GM20431 (cell line): ENCODE data around the gene RPS6KB2.

Experiments
- in situ Hi-C: fragments of 300-500 bp; cut with MseI, MboI; formaldehyde crosslinking; loops from one replicate; pipeline ENCODE4 v1.15.0; 2020; ENCODE audit warnings: low sequenced_read_pairs; ENCODE audit not compliant: unreplicated experiment

RPS6KB2 gene

DNA sequence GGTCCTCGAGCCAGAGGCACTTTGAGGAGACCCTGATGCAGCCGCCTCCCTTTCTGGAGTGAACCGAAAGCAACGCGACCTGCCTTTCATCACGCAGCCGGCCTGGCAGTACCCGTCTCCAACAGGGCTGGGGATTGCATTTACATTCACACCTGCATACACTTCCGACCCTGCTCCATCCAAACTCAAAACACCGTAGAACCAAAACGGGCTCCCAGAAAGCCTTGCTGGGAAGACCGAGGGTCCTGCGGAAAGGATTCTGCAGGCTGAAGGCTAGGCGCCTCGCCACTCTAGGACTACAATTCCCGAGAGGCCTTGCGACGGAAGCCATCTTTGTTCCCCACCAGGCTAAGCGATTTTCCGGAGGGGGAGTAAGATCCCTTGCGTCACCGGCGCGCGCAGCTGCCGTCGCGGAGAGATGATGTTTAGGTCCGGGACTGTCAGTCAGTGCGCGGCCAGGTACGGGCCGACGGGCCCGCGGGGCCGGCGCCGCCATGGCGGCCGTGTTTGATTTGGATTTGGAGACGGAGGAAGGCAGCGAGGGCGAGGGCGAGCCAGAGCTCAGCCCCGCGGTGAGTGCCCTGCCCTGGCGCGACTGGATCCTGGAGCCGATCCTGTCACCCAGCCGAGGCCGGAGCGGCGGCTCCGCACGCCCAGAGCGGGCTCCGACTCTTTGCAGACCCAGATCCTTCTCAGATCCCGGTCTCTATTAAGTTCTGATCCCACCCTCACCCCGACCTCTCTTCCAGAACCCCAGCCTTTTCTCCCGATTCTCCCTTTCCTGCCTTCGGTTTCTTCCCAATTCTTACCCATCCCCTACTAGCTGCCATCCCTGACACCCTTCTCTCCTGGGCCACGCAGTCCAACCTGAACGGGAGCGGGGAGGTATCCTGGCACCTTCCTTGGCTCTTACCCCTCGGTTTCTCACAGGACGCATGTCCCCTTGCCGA is at the start of gene RPS6KB2:
Gene RPS6KB2 (plus strand): TSS at position 443 of the 950 bp plus-strand sequence. CDS start 52 bp downstream, at position 495.
- in situ Hi-C loops: no loop called here

DNA sequence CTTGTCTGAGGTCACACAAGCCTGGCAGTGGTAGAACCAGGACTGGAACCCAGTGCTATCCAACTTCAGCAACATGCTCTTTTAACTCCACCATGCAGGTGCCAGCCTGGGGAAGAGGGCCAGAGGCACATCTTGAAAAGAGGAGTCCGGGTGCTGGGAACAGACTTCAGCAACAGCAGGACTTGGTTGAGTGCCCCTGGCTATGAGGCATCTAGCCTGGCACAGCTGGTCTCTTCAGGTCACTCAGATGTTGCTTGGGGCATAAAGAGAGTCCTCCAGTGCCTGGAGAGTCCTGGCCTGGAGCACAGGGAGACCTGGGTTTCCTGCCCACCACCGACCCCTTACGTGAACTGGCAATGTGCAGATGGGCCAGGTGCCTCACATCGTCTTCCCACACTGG is 49.8 kb upstream of the RPS6KB2 start:
- in situ Hi-C loops: no loop called here

DNA sequence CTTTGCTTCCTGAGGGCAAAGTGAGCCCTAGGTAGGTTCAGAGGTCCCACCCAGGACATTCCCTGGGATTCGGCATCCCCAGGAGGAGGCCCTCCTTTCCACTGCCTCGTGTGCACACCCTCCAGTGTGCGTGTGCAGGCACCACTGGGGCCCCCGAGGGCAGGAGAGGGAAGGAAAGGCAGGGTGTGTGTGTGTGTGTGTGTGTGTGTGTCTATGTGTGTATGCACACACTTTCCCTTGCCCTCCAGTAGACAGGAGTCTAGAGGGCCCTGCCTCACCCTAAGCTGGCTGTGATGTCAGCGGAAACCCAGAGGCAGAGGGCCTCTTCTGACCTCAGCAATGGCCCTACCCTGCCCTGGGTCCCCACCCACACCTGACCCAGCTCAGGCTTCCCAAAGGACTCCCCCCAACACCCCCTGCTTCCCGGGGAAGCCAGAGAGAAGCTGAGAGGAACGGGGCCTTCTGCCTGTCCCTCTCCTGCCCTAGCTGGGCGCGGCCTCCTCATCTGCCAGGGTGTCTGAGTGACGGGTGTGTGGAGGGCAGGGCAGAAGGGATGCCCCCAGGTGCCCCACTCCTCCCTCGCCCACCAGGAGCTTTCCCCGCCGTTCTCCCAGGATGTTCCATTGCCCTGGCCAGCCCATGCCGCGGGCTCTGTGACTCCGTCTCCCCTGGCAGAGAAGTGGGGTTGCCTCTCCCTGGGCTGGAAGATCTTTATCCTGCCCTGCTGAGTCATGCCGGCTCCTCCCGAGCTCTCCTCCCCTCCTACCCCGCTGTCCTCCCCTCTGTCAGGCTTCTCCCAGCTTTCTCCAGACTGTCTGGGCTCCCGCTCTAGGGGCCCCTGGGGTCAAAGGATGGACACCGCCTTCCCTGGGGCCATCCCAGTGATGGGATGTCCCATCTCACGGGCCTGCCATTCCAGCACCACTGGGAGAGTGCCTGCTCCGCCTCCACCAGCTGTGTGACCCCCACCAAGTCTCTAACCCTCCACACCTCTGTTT is 48.9 kb upstream of the RPS6KB2 start:
- in situ Hi-C loops: no loop called here

DNA sequence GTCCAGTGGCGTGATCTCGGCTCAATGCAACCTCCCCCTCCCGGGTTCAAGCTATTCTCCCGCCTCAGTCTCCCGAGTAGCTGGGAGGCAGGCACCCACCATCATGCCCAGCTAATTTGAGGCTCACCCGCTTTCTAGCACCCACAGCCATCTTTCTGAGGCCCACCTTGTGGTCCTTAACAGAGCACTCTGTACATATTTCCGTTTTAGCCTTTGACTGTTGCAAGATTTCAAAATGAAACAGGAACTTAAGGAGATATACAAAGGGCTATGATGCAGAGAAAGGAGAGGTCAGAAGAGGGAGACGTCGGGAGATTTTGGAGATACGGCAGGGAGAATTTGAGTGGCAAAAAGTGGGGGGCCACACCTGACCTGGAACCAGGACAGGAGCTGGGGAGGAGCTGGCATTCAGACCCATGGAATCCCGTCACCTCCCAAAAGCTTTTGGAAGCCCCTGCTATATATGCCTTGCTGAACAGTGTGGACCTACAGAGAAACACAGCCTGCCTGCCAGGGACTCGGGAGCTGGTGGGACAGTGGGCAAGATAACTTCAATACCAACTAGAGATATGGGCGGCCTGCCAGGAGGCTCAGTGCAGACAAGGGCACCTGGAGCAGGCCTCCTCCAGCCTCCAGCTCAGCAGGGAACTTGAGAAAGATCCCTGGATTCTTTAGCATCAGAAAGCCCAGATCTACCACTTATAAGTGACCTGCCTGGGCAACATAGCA is 46.9 kb upstream of the RPS6KB2 start:
- in situ Hi-C loops: no loop called here

DNA sequence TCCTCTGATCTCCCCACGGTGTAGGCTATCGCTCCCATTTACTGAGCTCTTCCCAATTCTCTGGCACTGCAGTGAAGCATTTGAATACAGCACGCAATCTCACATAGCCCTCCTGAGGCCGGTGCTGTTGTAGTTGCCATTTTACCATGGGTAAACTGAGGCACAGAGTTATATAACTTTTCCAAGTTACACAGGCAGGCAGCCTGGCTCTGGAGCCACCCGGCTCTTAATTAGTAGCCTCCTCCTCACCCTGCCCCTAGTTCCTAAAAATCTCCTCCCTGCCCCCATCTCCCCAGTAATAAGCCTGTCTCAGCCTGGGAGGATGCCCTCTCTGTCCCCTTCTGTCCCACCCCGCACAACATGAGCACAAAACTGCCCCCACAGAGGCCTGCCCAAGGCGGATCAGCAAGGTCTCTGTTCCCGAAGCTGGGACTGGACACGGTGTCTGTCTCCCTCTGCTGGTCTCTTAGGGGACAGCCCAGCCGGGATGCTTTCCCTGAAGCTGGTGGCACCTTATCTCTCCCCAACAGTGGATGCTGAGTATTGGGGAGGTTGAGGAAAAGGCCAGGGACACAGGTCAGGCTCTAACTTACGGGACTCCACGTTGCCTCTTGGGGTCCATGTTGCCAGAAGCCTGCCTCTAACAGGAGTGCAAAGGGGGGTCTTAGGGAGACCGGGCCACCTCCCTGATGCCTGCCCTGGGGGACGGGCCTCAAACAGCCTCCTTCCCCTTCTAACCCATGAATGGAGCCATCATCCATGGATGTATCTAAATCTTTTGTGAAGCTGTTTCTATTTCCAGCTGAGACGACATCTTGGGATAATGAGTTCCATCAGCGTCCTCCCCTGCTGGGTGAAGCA is 45.8 kb upstream of the RPS6KB2 start:
- in situ Hi-C loops: no loop called here

DNA sequence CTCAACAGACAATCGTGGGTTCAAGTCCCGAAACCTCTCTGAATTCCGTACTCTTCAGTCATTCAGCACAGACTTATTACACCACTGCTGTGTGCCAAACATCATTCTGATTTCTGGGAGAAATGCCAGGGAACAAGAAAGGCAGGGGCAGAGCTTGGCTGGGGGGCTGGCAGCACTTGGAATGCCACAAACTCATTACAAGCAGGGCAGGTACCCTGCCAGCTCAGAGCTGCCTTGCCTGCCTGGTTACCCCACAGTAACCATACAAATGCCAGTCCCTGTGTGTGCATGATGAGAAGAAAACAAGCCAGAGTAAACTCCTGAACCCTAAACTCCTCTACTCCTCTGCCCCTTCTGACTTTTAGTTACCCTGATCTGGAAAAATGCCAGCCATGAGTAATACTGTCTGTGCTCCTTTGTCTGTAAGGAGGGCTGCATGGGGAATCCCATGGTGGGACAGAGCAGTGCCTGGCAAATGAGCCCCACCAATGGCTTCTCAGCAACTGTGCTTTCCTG is 43.4 kb upstream of the RPS6KB2 start:
- in situ Hi-C loops: no loop called here

DNA sequence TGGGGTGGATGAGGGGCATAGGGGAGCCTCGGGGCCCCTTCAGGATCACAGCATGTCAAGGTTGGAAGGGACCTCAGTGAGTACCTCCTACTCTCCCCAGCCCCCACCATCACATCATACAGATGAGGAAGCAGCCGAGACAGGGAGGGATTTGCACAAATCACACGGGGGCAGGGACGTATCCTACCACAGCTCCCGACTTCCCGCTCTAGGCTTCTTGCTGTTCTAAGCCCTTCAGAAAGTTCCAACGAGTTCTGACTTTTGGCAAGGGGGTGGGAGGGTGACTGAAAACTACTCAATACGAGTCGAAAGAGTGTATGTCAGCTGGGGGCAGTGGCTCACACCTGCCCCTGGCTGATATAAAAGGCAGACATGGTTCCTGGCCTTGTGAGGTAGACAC is 41.2 kb upstream of the RPS6KB2 start:
- in situ Hi-C loops: no loop called here

DNA sequence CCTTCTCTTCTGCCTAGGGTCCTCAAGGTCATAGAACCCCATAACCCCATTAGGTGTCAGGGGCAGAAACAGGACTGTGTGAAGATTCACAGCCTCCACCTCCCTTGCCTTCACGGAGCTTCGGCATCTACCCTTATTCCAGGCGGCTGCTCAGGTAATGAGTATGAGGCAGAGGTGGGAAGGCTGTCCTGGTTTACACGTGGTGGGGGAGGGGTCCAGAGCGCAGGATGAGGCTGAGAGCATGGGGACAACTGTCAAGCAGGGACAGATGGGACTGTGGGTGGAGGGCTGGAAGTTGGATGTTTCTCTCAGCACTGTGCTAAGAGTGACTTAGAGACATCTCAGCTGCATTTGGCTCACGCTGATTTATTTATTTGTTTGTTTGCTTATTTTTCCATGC is 40.8 kb upstream of the RPS6KB2 start:
- in situ Hi-C loops: no loop called here

DNA sequence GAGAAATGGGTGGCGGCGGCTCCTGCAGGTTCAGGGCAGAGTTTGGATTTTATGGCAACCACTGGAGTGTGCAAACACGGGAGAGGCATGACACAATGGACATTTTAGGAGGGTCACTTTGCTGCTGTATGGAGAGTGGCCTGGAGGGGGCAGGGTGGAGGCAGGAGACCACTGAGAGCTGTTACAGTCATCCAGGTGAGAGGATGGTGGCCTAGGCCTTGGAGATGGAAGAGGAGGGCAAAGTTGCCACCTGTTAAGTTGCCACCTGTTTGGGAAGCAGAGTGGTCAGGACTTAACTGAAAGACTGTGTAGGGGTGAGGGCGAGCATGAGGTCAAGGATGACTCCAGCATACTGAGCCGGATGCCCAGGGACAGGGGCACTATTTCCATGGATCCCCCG is 38.8 kb upstream of the RPS6KB2 start:
- in situ Hi-C loops: no loop called here

DNA sequence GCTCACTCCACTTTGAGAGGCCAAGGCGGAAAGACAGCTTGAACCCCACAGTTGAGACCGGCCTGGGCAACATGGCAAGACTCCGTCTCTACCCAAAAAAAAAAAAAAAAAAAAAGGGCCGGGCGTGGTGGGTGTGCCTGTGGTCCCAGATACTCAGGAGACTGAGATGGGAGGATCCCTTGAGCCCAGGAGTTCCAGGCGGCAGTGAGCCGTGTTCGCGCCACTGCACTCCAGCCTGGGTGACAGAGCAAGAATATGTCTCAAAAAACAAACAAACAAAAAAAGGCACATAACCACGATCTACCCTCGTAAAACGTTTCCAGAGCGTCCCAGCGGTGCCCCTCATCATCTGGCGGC is 37.4 kb upstream of the RPS6KB2 start:
- in situ Hi-C loops: no loop called here

DNA sequence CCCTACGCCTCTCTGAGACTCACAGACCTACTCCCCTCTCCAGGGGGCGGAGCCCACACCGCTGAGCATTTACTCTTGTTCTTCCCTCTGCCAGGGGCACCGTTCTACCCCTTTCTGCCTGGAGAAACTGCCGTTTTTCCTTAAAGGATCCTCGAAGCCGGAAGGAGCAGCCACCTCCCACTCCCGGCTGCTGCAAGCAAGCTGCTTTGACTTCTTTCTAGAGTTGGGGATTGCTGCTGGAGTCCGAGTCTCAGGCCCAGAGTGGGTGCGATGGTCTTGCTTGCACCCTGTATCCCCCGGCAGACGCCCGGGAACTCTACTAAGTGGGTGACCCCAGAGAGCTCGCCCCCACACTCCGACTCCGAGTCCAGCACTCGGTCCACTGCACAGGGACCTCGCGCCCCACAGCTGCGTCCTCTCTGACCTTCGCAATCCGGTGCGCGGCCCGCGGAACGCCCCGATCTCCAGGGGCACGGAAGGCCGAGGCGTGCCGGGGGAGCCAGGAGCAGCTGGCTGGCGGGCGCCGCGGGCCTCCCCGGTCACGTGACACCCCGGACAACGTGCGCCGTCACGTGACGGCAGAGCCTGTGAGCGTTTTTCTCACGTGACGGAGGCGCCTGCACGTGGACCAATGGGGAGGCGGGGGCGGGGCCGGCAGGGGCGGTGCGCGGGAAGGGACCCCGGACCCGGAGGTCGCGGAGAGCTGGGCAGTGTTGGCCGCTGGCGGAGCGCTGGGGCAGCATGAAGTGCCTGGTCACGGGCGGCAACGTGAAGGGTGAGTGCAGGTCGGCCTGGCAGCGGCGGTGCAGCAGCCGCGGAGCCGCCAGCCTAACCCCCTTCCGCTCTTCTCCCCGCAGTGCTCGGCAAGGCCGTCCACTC is 36.8 kb upstream of the RPS6KB2 start, which contains the start of gene RAD9A:
Gene RAD9A (plus strand): TSS at position 683 of the 879 bp plus-strand sequence. CDS start 59 bp downstream, at position 742.
- in situ Hi-C loops: no loop called here

DNA sequence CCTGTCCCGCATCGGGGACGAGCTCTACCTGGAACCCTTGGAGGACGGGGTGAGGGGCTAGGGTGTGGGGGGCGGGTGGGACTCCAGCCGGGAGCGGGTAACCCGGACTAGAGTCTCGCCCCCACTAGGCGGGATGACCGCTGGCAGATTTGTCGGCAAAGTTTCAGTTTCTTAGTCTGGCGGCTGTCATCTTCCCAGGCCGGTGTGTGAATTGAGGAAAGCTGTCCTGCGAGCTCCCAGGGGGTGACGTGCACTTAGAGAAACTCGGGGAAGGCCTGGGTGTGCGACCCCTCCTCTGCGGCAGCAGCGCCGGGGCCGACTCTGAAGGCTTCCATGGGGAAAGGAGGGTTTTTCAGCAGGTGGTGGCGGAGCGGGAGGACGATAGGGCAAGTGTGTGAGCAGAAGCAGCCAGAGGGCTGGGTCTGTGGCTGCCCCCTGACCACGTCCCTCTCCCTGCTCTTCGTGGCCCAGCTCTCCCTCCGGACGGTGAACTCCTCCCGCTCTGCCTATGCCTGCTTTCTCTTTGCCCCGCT is 36.0 kb upstream of the RPS6KB2 start:
- in situ Hi-C loops: no loop called here

DNA sequence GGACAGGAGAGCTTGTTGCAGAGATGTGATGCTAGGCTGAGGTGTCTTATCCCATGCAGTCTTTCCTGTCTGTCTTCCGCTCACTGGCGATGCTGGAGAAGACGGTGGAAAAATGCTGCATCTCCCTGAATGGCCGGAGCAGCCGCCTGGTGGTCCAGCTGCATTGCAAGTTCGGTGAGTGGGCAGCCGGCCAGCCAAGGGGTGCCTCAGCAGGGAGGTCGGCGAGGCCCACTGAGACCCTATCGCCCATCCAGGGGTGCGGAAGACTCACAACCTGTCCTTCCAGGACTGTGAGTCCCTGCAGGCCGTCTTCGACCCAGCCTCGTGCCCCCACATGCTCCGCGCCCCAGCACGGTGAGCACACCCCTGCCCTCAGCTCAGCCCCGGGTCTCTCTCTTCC is 34.9 kb upstream of the RPS6KB2 start:
- in situ Hi-C loops: no loop called here

DNA sequence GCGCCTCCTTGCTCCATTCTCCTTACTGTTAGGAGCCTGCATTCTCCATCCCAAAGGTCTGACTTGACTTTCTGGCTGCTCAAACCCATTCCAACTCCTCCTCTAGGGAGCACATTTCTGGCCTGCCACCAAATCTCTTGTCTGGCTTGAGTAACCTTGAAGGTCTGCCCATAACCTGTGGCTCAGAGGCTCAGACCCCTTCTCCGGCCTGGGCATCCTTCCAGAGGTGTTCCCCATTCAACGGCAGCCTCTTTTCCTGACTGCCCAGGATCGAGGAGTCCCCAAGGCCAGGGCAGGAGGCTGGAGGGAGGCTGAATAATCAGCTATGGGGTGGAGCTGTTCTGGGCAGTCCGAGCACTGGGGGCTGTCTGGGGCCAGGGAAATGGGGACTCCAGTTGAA is 34.3 kb upstream of the RPS6KB2 start:
- in situ Hi-C loops: no loop called here

DNA sequence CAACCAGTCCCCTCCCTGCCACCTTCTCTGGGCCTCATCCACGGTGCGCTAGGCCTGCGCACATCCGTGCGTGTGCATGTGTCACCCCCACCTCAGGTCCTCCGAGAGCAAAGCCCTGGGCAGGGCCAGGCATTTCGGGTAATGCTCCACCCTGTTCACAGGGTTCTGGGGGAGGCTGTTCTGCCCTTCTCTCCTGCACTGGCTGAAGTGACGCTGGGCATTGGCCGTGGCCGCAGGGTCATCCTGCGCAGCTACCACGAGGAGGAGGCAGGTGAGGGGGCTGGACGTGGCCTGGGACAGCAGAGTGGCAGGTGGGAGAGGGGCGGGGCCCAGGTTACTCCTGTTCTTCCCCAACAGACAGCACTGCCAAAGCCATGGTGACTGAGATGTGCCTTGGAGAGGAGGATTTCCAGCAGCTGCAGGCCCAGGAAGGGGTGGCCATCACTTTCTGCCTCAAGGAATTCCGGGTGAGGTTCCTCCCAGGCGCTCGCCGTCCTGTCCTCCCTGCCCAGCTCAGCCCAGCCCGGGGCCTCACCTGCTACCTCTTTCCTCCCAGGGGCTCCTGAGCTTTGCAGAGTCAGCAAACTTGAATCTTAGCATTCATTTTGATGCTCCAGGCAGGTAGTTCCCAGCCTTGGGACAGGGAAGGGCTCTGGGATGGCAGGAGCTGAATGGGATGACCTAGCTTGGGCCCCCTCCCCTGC is 32.6 kb upstream of the RPS6KB2 start:
- in situ Hi-C loops: no loop called here

DNA sequence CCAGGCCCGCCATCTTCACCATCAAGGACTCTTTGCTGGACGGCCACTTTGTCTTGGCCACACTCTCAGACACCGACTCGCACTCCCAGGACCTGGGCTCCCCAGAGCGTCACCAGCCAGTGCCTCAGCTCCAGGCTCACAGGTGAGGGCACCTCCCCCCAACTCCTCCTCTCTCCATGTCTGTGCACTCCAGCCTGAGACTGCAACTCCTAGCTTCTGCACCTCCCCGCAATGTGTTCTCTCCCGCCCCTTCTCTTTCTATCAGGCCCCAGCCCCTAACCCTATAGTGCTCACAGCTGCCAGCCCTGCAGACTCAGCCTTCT is 32.1 kb upstream of the RPS6KB2 start:
- in situ Hi-C loops: no loop called here
